SH-SY5Y (cell line): Measurements from ENCODE around the gene CDCA7.

Experiments
- GATA2 ChIP-seq: IDR thresholded peaks from 2 replicates; pipeline ENCODE4 v1.6.1; 2011; ENCODE audit warnings: mild to moderate bottlenecking, low read depth, low read length
- GATA3 ChIP-seq: IDR thresholded peaks from 2 replicates; pipeline ENCODE4 v1.6.1; 2011; ENCODE audit warnings: low read depth, mild to moderate bottlenecking, low read length, moderate library complexity

DNA sequence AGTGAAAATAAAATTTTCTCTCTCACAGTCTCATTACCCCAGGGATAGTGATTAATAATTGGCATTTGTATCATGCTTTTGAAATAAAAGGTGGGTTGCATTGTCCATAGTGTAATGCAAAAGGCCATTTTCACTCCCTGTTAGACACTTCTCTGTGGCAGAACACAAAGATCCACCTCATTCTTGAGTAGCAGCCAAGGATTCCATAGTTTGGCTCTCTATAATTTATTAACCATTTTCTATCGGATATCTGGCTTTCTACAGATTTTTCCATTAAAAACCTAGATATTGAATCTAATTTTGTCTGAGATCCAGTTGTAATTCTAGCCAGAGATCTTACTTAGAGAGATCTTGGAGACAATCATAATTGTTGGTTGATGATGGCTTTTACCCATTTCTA, 39.0 kb downstream of the CDCA7 start:
- TF ChIP-seq GATA2 (no peak), GATA3 (no peak)
